ENCODE measurements around the gene RAB1A. TPM values are rescaled to one million over a fixed set of nuclear protein-coding genes. Genes with fewer than 3 reads are reported as not detected.

RAB1A gene
- total and polyA plus RNA-seq, 9 of the 15 experiments (the other 6 are each of a cell fraction or from before 2014, with no cell fraction given): 43.8 to 163 (median 67.7) TPM

DNA sequence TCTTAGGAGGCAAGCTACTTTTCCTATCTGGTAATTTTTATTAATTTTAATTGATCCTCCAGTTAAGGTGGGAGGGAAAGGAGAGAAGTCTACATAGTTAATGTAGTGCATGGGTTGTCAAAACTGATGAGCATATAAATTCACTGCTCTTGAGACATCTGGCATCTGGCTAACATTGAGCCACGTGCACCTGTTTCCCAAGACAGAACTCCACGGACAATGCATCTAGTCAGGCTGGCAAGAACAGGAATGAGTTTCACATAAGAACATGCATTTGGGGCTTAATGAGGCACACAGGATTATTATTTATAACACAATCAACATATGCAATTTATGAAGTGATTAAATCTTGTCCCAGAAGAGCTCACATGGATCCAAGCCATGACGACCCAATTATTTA, 16.2 kb upstream of the RAB1A start (continued):
- TF ChIP-seq SNIP1 (IDR thresholded peaks at IDR 0.05; ENCODE audit: low read depth) (no peak), SMAD3 (CRISPR knock-in tag; conservative IDR thresholded peaks at IDR 0.05) (no peak), ZNF561 (CRISPR knock-in tag; conservative IDR thresholded peaks at IDR 0.05) (no peak), TCF3 (CRISPR knock-in tag; IDR thresholded peaks at IDR 0.05) (no peak)

DNA sequence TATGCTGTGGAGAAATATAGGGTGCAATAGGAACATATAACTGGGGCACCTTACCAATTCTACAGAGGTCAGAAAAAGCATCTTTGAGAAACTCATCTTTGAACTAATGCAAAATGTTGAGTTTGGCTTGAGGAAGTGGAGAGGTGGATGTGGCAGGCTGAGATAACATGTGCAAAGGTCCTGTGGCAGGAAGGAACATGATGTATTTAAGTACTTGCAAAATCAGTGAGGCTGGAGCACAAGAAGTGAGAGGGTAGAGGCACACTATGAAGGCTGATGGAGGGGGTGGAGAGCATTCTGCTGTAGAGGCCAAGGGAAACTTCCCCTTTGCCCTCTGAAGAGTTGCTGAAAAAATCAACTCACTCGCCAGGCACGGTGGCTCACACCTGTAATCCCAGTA, 14.7 kb upstream of the RAB1A start:
- ChIA-PET POLR2A (interaction anchor here (0.7 to 0.8 kb wide), 2 partner anchors 10 to 233 kb away, joined by 3 to 4 read pairs; no protein-coding TSS in a partner anchor), CTCF (ENCODE audit: low intra/inter-chr PET ratio) (interaction anchor here (0.7 kb wide), 1 partner anchor 222 kb away, joined by 3 read pairs; no protein-coding TSS in a partner anchor)
- H3K36me3 ChIP-seq (ENCODE audit: control insufficient read depth, insufficient read depth, low read length): no peaks in the 10 kb centered on the region
- DNase-seq (ENCODE audit: extremely low read depth in 1 of 4, low spot score in 3 of 4) (no peak), ATAC-seq (no peak), FAIRE-seq (no peak)
- H4K20me1 ChIP-seq (replicated peaks; ENCODE audit: control insufficient read depth, insufficient read depth, low read length): no peaks in the 10 kb centered on the region
- H2AFZ ChIP-seq (ENCODE audit: low read depth, low read length): no peak overlapping the region
- WGBS (ENCODE audit: insufficient coverage, low coverage, missing lambda C conversion rate): 15% methylated on average over 2 of the region's 2 CpGs
- no TSS peak for BruUV-seq (replicated peaks)
- H3K9ac ChIP-seq (ENCODE audit: insufficient read depth in 1 of 2, low read depth in 2 of 2, low read length in 2 of 2): no peak overlapping the region
- no peaks in the 10 kb centered on the region for H3K9me3 ChIP-seq (replicated peaks; ENCODE audit: control insufficient read depth, insufficient read depth, low read depth, low read length)
- no peaks in the 10 kb centered on the region for H3K9me1 ChIP-seq (ENCODE audit: control insufficient read depth, insufficient read depth, low read length)
- H3K27me3 ChIP-seq (ENCODE audit: control insufficient read depth in 2 of 2, insufficient read depth in 2 of 2, low read length in 2 of 2): no peaks in the 10 kb centered on the region
- no peaks in the 10 kb centered on the region for H3K79me2 ChIP-seq (ENCODE audit: control insufficient read depth, insufficient read depth, low read length)
- no peak overlapping the region for H3K27ac ChIP-seq (ENCODE audit: extremely low read depth, low read depth, low read length)
- in situ Hi-C loops (cut with MboI) (no loop called here), intact Hi-C loops (cut with micrococcal nuclease) (no loop called here)
- no peak overlapping the region for H3K4me3 ChIP-seq
- no peaks in the 10 kb centered on the region; a peak in 2 of 5 replicates for H3K4me1 ChIP-seq (replicated peaks in 1 of 2; ENCODE audit: control insufficient read depth in 2 of 2, insufficient read depth in 2 of 2, low read length in 2 of 2)
- no peak overlapping the region for H3K4me2 ChIP-seq (ENCODE audit: insufficient read depth, low read length)
- TF ChIP-seq ZNF76 (CRISPR knock-in tag; IDR thresholded peaks at IDR 0.05; ENCODE audit: borderline replicate concordance) (no peak), RBM25 (IDR thresholded peaks at IDR 0.05; ENCODE audit: low read depth, low read length, severe bottlenecking) (peak; percentile 63), GTF2E2 (tag; IDR thresholded peaks at IDR 0.05) (no peak), HDAC2 (IDR thresholded peaks at IDR 0.05) (0 out of 2 replicates have a peak, but pooled peaks have one; percentile 22), TEAD1 (CRISPR knock-in tag; IDR thresholded peaks at IDR 0.05) (no peak), BCOR (IDR thresholded peaks at IDR 0.05) (peak; percentile 83), GTF2F1 (IDR thresholded peaks at IDR 0.05; ENCODE audit: low read depth, low read length) (no peak)
- TF ChIP-seq, protein P1, sequence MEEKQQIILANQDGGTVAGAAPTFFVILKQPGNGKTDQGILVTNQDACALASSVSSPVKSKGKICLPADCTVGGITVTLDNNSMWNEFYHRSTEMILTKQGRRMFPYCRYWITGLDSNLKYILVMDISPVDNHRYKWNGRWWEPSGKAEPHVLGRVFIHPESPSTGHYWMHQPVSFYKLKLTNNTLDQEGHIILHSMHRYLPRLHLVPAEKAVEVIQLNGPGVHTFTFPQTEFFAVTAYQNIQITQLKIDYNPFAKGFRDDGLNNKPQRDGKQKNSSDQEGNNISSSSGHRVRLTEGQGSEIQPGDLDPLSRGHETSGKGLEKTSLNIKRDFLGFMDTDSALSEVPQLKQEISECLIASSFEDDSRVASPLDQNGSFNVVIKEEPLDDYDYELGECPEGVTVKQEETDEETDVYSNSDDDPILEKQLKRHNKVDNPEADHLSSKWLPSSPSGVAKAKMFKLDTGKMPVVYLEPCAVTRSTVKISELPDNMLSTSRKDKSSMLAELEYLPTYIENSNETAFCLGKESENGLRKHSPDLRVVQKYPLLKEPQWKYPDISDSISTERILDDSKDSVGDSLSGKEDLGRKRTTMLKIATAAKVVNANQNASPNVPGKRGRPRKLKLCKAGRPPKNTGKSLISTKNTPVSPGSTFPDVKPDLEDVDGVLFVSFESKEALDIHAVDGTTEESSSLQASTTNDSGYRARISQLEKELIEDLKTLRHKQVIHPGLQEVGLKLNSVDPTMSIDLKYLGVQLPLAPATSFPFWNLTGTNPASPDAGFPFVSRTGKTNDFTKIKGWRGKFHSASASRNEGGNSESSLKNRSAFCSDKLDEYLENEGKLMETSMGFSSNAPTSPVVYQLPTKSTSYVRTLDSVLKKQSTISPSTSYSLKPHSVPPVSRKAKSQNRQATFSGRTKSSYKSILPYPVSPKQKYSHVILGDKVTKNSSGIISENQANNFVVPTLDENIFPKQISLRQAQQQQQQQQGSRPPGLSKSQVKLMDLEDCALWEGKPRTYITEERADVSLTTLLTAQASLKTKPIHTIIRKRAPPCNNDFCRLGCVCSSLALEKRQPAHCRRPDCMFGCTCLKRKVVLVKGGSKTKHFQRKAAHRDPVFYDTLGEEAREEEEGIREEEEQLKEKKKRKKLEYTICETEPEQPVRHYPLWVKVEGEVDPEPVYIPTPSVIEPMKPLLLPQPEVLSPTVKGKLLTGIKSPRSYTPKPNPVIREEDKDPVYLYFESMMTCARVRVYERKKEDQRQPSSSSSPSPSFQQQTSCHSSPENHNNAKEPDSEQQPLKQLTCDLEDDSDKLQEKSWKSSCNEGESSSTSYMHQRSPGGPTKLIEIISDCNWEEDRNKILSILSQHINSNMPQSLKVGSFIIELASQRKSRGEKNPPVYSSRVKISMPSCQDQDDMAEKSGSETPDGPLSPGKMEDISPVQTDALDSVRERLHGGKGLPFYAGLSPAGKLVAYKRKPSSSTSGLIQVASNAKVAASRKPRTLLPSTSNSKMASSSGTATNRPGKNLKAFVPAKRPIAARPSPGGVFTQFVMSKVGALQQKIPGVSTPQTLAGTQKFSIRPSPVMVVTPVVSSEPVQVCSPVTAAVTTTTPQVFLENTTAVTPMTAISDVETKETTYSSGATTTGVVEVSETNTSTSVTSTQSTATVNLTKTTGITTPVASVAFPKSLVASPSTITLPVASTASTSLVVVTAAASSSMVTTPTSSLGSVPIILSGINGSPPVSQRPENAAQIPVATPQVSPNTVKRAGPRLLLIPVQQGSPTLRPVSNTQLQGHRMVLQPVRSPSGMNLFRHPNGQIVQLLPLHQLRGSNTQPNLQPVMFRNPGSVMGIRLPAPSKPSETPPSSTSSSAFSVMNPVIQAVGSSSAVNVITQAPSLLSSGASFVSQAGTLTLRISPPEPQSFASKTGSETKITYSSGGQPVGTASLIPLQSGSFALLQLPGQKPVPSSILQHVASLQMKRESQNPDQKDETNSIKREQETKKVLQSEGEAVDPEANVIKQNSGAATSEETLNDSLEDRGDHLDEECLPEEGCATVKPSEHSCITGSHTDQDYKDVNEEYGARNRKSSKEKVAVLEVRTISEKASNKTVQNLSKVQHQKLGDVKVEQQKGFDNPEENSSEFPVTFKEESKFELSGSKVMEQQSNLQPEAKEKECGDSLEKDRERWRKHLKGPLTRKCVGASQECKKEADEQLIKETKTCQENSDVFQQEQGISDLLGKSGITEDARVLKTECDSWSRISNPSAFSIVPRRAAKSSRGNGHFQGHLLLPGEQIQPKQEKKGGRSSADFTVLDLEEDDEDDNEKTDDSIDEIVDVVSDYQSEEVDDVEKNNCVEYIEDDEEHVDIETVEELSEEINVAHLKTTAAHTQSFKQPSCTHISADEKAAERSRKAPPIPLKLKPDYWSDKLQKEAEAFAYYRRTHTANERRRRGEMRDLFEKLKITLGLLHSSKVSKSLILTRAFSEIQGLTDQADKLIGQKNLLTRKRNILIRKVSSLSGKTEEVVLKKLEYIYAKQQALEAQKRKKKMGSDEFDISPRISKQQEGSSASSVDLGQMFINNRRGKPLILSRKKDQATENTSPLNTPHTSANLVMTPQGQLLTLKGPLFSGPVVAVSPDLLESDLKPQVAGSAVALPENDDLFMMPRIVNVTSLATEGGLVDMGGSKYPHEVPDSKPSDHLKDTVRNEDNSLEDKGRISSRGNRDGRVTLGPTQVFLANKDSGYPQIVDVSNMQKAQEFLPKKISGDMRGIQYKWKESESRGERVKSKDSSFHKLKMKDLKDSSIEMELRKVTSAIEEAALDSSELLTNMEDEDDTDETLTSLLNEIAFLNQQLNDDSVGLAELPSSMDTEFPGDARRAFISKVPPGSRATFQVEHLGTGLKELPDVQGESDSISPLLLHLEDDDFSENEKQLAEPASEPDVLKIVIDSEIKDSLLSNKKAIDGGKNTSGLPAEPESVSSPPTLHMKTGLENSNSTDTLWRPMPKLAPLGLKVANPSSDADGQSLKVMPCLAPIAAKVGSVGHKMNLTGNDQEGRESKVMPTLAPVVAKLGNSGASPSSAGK (IDR thresholded peaks at IDR 0.05): no peak

All from K562 (cell line).